Calu3 (cell line): ENCODE data around the gene SIRT1. TPM values are rescaled to one million over a fixed set of nuclear protein-coding genes. Genes with fewer than 3 reads are reported as not detected.
"Not testable (repeated sequence)": the region's sequence is repeated elsewhere in the genome, so short reads cannot be mapped to it uniquely, and the experiment has no call there.

Experiments used
- Bru-seq: library from RNA; stranded (reverse); fragments of 400-500 nt; gene quantifications from one replicate; lab custom pipeline; 2021; lab: Mats Ljungman, UMichigan
- BruChase-seq, 2 experiments: library from RNA; stranded (reverse); fragments of 400-500 nt; gene quantifications; one replicate each; lab custom pipeline; 2021; lab: Mats Ljungman, UMichigan
- BruUV-seq: library from RNA; stranded (reverse); fragments of 400-500 nt; replicated peaks from 2 replicates; lab custom pipeline; 2021; lab: Mats Ljungman, UMichigan
- CTCF ChIA-PET: fragments of 300-600 bp; sonication (Branson Sonifier 250); formaldehyde crosslinking; loops from one replicate; lab custom pipeline; 2022; ENCODE audit warnings: antibody characterized with exemption; lab: Charles Lee
- DNase-seq: peaks from one replicate; pipeline ENCODE4 v3.0.0; 2022
- H3K27ac Mint-ChIP-seq: one replicate; pipeline ENCODE4 v1.8.0; 2022; ENCODE audit warnings: mixed read lengths; ENCODE audit not compliant: unreplicated experiment
- H3K27me3 Mint-ChIP-seq: one replicate; pipeline ENCODE4 v1.8.0; 2022; ENCODE audit warnings: mixed read lengths; ENCODE audit not compliant: unreplicated experiment
- H3K36me3 Mint-ChIP-seq: one replicate; pipeline ENCODE4 v1.8.0; 2022; ENCODE audit warnings: mild to moderate bottlenecking, moderate library complexity, mixed read lengths; ENCODE audit not compliant: insufficient read depth, unreplicated experiment
- H3K4me1 Mint-ChIP-seq: one replicate; pipeline ENCODE4 v1.8.0; 2022; ENCODE audit warnings: mild to moderate bottlenecking, low read depth, mixed read lengths; ENCODE audit not compliant: unreplicated experiment
- H3K4me3 Mint-ChIP-seq: one replicate; pipeline ENCODE4 v1.8.0; 2022; ENCODE audit warnings: mild to moderate bottlenecking, low read depth, moderate library complexity, mixed read lengths; ENCODE audit not compliant: unreplicated experiment
- H3K9me3 Mint-ChIP-seq: one replicate; pipeline ENCODE4 v1.8.0; 2022; ENCODE audit warnings: low read depth, mixed read lengths; ENCODE audit not compliant: unreplicated experiment
- intact Hi-C: fragments of 100-400 bp; cut with micrococcal nuclease; formaldehyde crosslinking; loops from one replicate; pipeline ENCODE4 v1.10.0; 2022; ENCODE audit not compliant: unreplicated experiment
- long read RNA-seq: library from polyadenylated mRNA; stranded (forward); transcript quantifications from one replicate; pipeline ENCODE4 v2.0.0, GENCODE V29; 2022
- total RNA-seq: library from RNA; stranded (reverse); gene quantifications from 2 replicates; pipeline ENCODE4 v1.2.3, GENCODE V29; 2022
- TF ChIP-seq, protein P1 (sequence below): fragments of 200-600 bp; IDR thresholded peaks from one replicate; pipeline ENCODE4 v1.8.0; 2022; ENCODE audit warnings: antibody characterized with exemption; ENCODE audit not compliant: unreplicated experiment

The SIRT1 gene
- total RNA-seq, result 19.7 and 26.1 TPM in 2 replicates
- Bru-seq, nascent RNA, result percentile 86 among the genes with signal in this experiment
- BruChase-seq, experiment 1, labeled RNA remaining after a 6-hour chase, result percentile 69 among the genes with signal in this experiment
- percentile 84 among the genes with signal in this experiment for BruChase-seq, experiment 2, labeled RNA remaining after a 2-hour chase
- long read RNA-seq, full-length matches to known transcripts, result 21 of 26 reads
- long read RNA-seq, partial matches to known transcripts, result 2 of 26 reads
- long read RNA-seq, other reads (novel, unspliced or antisense), result 3 of 26 reads

DNA sequence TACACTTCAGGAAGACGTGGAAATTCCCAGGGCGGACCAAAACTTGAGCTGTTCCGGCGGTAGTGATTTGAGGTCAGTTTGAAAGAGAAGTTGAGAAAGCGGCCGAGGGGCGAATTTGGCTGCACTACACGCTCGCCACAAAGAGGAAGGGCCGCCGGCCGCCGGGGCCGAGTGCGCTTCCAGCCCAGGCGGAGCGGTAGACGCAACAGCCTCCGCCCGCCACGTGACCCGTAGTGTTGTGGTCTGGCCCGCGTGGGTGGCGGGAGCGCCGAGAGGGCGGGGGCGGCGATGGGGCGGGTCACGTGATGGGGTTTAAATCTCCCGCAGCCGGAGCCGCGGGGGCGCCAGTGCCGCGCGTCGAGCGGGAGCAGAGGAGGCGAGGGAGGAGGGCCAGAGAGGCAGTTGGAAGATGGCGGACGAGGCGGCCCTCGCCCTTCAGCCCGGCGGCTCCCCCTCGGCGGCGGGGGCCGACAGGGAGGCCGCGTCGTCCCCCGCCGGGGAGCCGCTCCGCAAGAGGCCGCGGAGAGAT is at the start of gene SIRT1:
TSS of gene SIRT1 (plus strand) at position 344 of the 529 bp plus-strand sequence. CDS start at position 410, 66 bp downstream.
- BruUV-seq, result no TSS peak
- Mint-ChIP-seq H3K27me3 (no peaks in the 10 kb centered on the region), H3K36me3 (peaks cover 52% of the 10 kb centered on the region), H3K9me3 (no peaks in the 10 kb centered on the region), H3K27ac (peak within 1 kb of the TSS; percentile 97), H3K4me3 (peak within 1 kb of the TSS; percentile 93), H3K4me1 (peaks cover 20% of the 10 kb centered on the region)
- TF ChIP-seq, protein P1, sequence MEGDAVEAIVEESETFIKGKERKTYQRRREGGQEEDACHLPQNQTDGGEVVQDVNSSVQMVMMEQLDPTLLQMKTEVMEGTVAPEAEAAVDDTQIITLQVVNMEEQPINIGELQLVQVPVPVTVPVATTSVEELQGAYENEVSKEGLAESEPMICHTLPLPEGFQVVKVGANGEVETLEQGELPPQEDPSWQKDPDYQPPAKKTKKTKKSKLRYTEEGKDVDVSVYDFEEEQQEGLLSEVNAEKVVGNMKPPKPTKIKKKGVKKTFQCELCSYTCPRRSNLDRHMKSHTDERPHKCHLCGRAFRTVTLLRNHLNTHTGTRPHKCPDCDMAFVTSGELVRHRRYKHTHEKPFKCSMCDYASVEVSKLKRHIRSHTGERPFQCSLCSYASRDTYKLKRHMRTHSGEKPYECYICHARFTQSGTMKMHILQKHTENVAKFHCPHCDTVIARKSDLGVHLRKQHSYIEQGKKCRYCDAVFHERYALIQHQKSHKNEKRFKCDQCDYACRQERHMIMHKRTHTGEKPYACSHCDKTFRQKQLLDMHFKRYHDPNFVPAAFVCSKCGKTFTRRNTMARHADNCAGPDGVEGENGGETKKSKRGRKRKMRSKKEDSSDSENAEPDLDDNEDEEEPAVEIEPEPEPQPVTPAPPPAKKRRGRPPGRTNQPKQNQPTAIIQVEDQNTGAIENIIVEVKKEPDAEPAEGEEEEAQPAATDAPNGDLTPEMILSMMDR, result no peak
- peak; percentile 98 for DNase-seq
- intact Hi-C loops, result loop anchor here (1.0 to 10.0 kb wide), 3 partner anchors 29 to 450 kb away; partner anchors contain the start of genes HNRNPH3 and PBLD
- CTCF ChIA-PET, result interaction anchor here (0.5 to 1.1 kb wide), 4 partner anchors 13 to 325 kb away, joined by 4 to 14 read pairs (median 5); no protein-coding TSS in a partner anchor

DNA sequence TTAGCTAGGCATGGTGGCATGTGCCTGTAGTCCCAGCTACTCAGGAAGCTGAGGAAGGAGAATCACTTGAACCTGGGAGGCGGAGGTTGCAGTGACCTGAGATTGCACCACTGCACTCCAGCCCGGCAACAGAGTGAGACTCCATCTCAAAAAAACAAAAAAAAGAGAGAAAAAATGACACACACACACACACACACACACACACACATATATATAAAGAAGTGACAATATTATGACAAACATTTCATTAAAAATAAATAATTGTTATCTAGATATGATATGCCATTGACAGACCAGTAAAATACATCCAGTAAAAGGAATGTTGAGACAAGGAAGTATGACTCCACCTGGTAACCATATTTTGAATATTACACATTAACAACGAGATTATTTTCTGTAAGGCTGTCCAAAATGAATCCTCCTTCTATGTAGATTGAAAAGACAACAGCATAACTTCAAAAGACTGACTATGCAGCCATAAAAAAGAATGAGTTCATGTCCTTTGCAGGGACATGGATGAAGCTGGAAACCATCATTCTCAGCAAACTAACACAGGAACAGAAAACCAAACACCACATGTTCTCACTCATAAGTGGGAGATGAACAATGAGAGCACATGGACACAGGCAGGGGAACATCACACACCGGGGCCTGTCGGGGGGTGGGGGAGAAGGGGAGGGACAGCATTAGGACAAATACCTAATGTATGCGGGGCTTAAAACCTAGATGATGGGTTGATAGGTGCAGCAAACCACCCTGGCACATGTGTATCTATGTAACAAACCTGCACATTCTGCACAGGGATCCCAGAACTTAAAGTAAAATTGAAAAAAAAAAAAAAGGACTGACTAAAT is 48.7 kb upstream of the SIRT1 start:
- intact Hi-C loops, CTCF ChIA-PET: not testable (repeated sequence)

DNA sequence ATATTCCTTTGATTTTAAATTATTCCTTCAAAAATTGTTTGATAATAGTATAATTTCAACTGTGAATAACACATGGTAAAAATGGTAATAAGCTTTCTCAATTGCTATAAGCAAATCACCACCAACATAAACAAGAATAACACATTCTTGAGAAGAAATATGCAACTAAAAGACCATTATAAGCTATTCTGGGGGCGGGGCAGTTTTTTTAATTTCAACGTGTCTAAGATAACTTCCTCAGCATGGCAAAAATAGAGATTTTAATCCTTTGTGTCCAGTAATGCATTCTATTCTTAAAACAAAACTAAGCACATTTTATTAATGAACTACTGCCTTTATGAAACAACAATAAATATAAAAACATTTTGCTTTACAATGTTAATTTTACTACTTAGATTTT is 48.0 kb upstream of the SIRT1 start:
- CTCF ChIA-PET, result no interaction called here

More for the DNA sequence above, 48.7 kb upstream of the SIRT1 start:
- not testable (repeated sequence) for H3K4me3 Mint-ChIP-seq, H3K27ac Mint-ChIP-seq, H3K36me3 Mint-ChIP-seq, H3K27me3 Mint-ChIP-seq, DNase-seq, H3K9me3 Mint-ChIP-seq, BruUV-seq
- H3K4me1 Mint-ChIP-seq, result peaks cover 13% of the 10 kb centered on the region

DNA sequence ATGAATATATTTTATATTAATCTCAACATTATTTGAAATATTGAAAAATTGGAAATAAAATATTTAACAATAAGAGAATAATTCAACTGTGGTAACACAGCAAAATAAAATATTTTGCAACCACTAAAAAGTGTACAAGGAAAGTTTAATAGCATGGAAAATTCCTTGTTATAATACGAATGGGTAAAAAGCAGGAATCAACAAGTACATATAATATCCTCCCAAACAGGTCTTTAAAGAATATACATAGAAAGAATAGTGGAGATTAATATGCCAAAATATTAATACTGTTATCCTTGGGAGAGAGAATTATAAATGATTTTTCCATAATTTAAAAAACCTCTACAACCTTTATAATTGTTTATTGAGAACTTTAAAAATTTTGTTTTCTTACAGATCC is 47.5 kb upstream of the SIRT1 start:
- peaks cover 13% of the 10 kb centered on the region for H3K4me1 Mint-ChIP-seq
- no peaks in the 10 kb centered on the region for H3K9me3 Mint-ChIP-seq
- no peak overlapping the region for H3K4me3 Mint-ChIP-seq
- TF ChIP-seq, protein P1, result no peak
- no TSS peak for BruUV-seq
- CTCF ChIA-PET, result interaction anchor here (1.0 to 1.1 kb wide), 2 partner anchors 17 to 73 kb away, joined by 3 to 6 read pairs; no protein-coding TSS in a partner anchor
- H3K36me3 Mint-ChIP-seq, result no peaks in the 10 kb centered on the region
- intact Hi-C loops, result no loop called here
- H3K27ac Mint-ChIP-seq, result no peak overlapping the region
- DNase-seq, result no peak
- H3K27me3 Mint-ChIP-seq, result no peaks in the 10 kb centered on the region

More for the DNA sequence above, 48.0 kb upstream of the SIRT1 start:
- Mint-ChIP-seq H3K27ac (no peak overlapping the region), H3K4me3 (no peak overlapping the region), H3K27me3 (no peaks in the 10 kb centered on the region), H3K9me3 (no peaks in the 10 kb centered on the region), H3K4me1 (peaks cover 13% of the 10 kb centered on the region), H3K36me3 (no peaks in the 10 kb centered on the region)
- TF ChIP-seq, protein P1, result no peak
- BruUV-seq, result no TSS peak
- DNase-seq, result no peak
- intact Hi-C loops, result no loop called here
